ENCODE measurements around the gene ABHD12B.

- TF ChIP-seq SP1 (CRISPR knock-in tag; IDR thresholded peaks at IDR 0.05), result no peak
- no peak for TF ChIP-seq ZZZ3 (IDR thresholded peaks at IDR 0.05)
- TF ChIP-seq ZSCAN29 (IDR thresholded peaks at IDR 0.05), result no peak
- no peak for TF ChIP-seq NFIC (IDR thresholded peaks at IDR 0.05)
- no peak for TF ChIP-seq RFX1 (IDR thresholded peaks at IDR 0.05)
- no peak for TF ChIP-seq ZBTB40 (IDR thresholded peaks at IDR 0.05)
- no peak for TF ChIP-seq ZBTB40 (CRISPR knock-in tag; IDR thresholded peaks at IDR 0.05)
- no peak for TF ChIP-seq ZBTB33 (CRISPR knock-in tag; IDR thresholded peaks at IDR 0.05)
- TF ChIP-seq SIRT6 (IDR thresholded peaks at IDR 0.05; ENCODE audit: low read depth, low read length), result no peak
- no peak for TF ChIP-seq TEAD4 (IDR thresholded peaks at IDR 0.05; ENCODE audit: low read length)
- TF ChIP-seq TEAD4 (CRISPR knock-in tag; IDR thresholded peaks at IDR 0.05; ENCODE audit: borderline replicate concordance), result no peak
- no peak for TF ChIP-seq CTCF (IDR thresholded peaks at IDR 0.05 in 2 of 3, conservative IDR thresholded peaks at IDR 0.05 in 1 of 3; ENCODE audit: insufficient read depth in 2 of 3, low read depth in 1 of 3, low read length in 3 of 3)
- TF ChIP-seq MLX (CRISPR knock-in tag; conservative IDR thresholded peaks at IDR 0.05), result no peak
Observed at GRCh38 chr14:50864237-50864636, 7.6 kb upstream of the ABHD12B start.
